Measurements from ENCODE around the gene XRN2.

The XRN2 gene

DNA sequence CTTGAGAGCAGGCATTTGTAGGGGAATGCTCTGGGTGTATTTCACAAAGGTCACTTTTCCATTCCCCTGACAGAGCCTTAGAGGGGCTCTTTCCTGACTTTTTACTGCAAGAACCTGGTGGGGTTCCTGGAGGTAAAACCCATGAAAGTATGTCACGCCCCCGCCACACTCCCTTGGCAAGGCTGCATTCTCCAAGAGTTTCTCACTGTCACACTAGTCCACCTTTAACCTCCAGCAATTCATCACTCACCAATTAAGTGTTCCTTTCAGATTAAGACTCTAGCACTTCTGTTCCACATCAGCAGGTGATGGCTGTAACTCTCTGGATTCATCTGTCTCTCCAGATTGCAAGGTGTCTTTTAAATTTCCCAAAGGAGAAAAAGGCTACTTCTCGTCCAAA is 126.9 kb downstream of the XRN2 start:
- DNase-seq (ENCODE audit: low spot score), result no peak

DNA sequence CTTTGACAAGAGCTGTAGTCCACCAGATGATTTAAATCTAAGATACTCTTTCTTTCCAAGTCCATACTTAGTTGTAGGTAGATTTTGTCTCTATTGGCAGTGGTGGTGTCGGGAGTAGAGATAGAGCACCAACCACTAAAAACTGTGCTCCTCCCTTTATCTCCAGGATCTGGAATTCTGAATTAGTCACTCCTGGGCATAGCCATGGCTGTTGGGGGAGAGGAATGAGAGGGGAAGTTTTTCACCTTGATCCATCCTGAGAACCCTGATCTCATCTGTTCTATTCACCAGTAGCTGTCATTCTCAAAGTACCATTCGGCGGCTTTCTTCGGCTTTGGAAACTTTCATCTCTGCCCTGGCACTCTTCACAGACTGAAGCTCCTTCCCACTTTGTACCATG is 129.8 kb downstream of the XRN2 start:
- no peak for DNase-seq (ENCODE audit: low spot score)

DNA sequence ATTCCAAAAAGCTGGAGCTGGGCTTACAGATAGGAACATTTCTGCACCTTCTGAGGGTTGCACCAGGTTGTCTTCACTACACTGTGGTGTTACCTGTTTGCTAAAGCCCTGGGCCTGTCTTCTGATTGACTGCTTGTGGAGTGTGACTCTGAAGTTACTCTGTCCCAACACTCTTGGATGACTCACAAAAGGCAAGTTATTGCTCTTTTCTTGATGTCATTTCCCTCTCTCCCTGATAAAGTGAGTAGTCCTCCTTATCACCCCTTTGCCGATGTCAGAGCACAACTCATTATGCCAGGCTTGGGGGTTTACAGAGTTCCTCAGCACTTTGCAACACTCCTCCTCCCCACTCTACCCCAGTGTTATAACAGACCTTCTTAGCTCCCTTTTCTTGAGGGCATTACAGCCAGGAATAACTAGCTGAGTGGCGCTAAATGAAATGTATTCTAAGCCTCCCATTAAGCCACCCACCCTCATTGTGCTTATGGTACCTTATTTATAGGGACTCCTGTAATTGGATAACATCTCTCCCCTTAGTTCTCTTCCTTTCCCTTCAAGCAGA is 130.3 kb downstream of the XRN2 start:
- DNase-seq (ENCODE audit: low spot score), result no peak

DNA sequence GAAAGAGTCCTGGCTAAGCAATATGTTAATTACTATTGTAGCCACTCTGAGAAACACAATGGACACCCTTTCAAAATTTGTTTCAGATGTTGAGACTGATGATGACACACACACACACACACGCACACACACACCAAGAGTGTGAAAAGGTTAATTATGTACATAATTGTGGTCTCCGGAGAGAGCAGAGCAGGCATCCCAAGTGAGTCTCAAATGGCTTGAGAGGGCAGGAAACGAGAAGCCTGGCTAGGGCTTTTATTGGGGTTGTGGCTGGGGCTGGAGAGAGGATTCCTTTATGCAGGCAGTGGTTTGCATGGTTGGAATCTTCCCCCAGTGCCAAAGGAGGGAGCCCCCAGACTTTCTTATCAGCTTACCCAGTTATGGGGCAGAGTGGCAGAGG is 132.4 kb downstream of the XRN2 start:
- no peak for DNase-seq (ENCODE audit: low spot score)

DNA sequence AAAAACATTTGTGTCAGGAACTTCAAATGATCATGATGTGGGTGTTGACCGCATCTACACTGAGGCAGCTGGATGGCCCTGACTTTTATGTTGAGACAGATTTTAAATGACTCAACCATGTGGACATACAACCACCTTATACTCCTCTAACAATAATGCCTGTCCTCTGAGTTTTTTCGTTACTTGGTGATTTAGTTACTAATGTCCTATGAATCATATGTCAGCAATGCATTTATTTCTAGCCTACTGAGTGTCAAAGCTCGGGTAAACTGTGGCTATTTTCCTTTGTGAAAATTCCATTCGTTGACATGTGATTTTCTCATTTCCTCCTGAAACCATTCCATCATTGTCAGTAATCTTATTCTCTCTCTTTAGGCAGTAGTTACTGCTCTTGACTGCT is 133.1 kb downstream of the XRN2 start:
- no peak for DNase-seq (ENCODE audit: low spot score)

DNA sequence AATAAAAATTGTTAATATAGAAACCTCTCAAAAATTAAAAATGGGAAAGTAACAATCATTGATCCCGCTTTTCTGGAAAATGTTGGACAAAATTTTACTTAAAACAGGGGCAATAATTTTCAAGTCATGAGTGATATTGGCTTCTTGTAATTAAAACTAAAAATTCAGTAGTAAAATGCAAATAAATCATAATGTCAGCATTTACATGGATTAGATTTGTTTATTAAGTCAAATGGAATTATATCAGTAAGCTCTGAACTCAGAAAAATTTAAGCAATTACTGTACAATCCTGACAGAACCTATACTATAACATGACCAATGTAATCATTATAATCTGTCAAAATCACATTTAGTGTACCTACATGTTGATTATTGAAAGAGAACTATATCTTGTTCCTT is 134.1 kb downstream of the XRN2 start:
- no peak for DNase-seq (ENCODE audit: low spot score)

DNA sequence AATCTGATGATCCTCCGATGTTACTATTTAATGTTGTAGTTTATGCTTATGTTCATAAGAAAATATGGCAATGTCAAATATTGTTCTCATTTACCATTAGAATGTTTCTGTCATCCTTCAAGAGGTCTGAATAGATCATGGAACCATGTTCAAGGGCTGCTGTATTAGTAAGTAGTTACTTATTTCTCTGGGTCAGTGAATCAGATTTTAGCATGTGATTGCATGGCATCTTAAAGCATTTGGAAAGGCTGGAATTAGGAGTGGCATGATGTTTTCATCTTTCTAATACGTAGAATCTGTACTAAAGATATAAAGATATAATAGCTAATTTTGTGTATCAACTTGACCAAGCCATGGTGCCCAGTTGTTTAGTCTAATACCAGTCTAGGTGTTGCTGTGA is 134.7 kb downstream of the XRN2 start:
- DNase-seq (ENCODE audit: low spot score), result no peak

Data from germinal center (tissue), 1 donor.